Mononuclear cell (primary cell): ENCODE data around the gene COG5. TPM values are rescaled to one million over a fixed set of nuclear protein-coding genes. Genes with fewer than 3 reads are reported as not detected.

ENCODE experiments used
- H3K27me3 ChIP-seq: 2 replicates; pipeline ENCODE4 v1.6.0; 2011; ENCODE audit warnings: low read length, control low read depth; ENCODE audit not compliant: insufficient read depth
- H3K4me1 ChIP-seq: 2 replicates; pipeline ENCODE4 v1.5.1; 2011; ENCODE audit warnings: mild to moderate bottlenecking, low read length, control low read depth; ENCODE audit not compliant: insufficient read depth
- H3K4me3 ChIP-seq: 2 replicates; pipeline ENCODE4 v1.5.1; 2011; ENCODE audit warnings: mild to moderate bottlenecking, low read length, moderate library complexity
- H3K9me3 ChIP-seq: 2 replicates; pipeline ENCODE4 v1.5.1; 2011; ENCODE audit warnings: low read depth, mild to moderate bottlenecking, control low read depth, low read length
- total RNA-seq: library from RNA; depleted of rRNA; stranded (reverse); fragments of >200 nt; gene quantifications from one replicate; pipeline ENCODE4 v1.2.3, GENCODE V29; 2012

The COG5 gene
- total RNA-seq: 78.9 TPM

- Histone ChIP-seq H3K27me3 (no peaks in the 10 kb centered on the region), H3K9me3 (no peaks in the 10 kb centered on the region), H3K4me1 (peaks cover 21% of the 10 kb centered on the region), H3K4me3 (peak within 1 kb of the TSS; percentile 79)
Measured at GRCh38 chr7:107563775-107564552, at the start of gene COG5, which contains the start of gene DUS4L. Gene COG5 (minus strand): TSS chr7:107563920. CDS start chr7:107563896, 24 bp downstream. Gene DUS4L (plus strand): TSS chr7:107563971. CDS start chr7:107567071, 3,100 bp downstream.

GRCh38 chr7:107613439-107613838, 49.7 kb upstream of the COG5 start:
- H3K9me3 ChIP-seq: no peaks in the 10 kb centered on the region
- H3K27me3 ChIP-seq: no peaks in the 10 kb centered on the region
- H3K4me3 ChIP-seq: no peak overlapping the region
- H3K4me1 ChIP-seq: no peaks in the 10 kb centered on the region

GRCh38 chr7:107610323-107610722, 46.6 kb upstream of the COG5 start:
- Histone ChIP-seq H3K27me3 (no peaks in the 10 kb centered on the region), H3K4me3 (no peak overlapping the region), H3K4me1 (no peaks in the 10 kb centered on the region), H3K9me3 (no peaks in the 10 kb centered on the region)

GRCh38 chr7:107609811-107610261, 46.1 kb upstream of the COG5 start:
- no peaks in the 10 kb centered on the region for H3K27me3 ChIP-seq
- no peak overlapping the region for H3K4me3 ChIP-seq
- H3K4me1 ChIP-seq: no peaks in the 10 kb centered on the region
- H3K9me3 ChIP-seq: no peaks in the 10 kb centered on the region

- H3K4me3 ChIP-seq: no peak overlapping the region
- H3K9me3 ChIP-seq: no peaks in the 10 kb centered on the region
- no peaks in the 10 kb centered on the region for H3K27me3 ChIP-seq
- H3K4me1 ChIP-seq: no peaks in the 10 kb centered on the region
Measured at GRCh38 chr7:107606303-107606702, 42.6 kb upstream of the COG5 start.

- Histone ChIP-seq H3K4me1 (no peaks in the 10 kb centered on the region), H3K4me3 (no peak overlapping the region), H3K9me3 (no peaks in the 10 kb centered on the region), H3K27me3 (no peaks in the 10 kb centered on the region)
Measured at GRCh38 chr7:107605218-107605815, 41.6 kb upstream of the COG5 start.

- Histone ChIP-seq H3K9me3 (no peaks in the 10 kb centered on the region), H3K4me3 (no peak overlapping the region), H3K27me3 (no peaks in the 10 kb centered on the region), H3K4me1 (no peaks in the 10 kb centered on the region)
Measured at GRCh38 chr7:107600816-107601215, 37.1 kb upstream of the COG5 start.

- no peak overlapping the region for H3K4me3 ChIP-seq
- H3K27me3 ChIP-seq: no peaks in the 10 kb centered on the region
- H3K4me1 ChIP-seq: no peaks in the 10 kb centered on the region
- no peaks in the 10 kb centered on the region for H3K9me3 ChIP-seq
Measured at GRCh38 chr7:107599262-107599661, 35.5 kb upstream of the COG5 start.

- Histone ChIP-seq H3K4me1 (no peaks in the 10 kb centered on the region), H3K27me3 (no peaks in the 10 kb centered on the region), H3K4me3 (no peak overlapping the region), H3K9me3 (no peaks in the 10 kb centered on the region)
Measured at GRCh38 chr7:107597953-107598352, 34.2 kb upstream of the COG5 start.

GRCh38 chr7:107597582-107597916, 33.8 kb upstream of the COG5 start:
- no peak overlapping the region for H3K4me3 ChIP-seq

GRCh38 chr7:107596881-107597581, 33.3 kb upstream of the COG5 start:
- no peaks in the 10 kb centered on the region for H3K9me3 ChIP-seq
- no peaks in the 10 kb centered on the region for H3K27me3 ChIP-seq
- H3K4me1 ChIP-seq: no peaks in the 10 kb centered on the region
- H3K4me3 ChIP-seq: no peak overlapping the region

More at GRCh38 chr7:107597582-107597916, 33.8 kb upstream of the COG5 start:
- no peaks in the 10 kb centered on the region for H3K4me1 ChIP-seq
- H3K27me3 ChIP-seq: no peaks in the 10 kb centered on the region
- H3K9me3 ChIP-seq: no peaks in the 10 kb centered on the region

- no peaks in the 10 kb centered on the region for H3K9me3 ChIP-seq
- H3K4me3 ChIP-seq: no peak overlapping the region
- H3K4me1 ChIP-seq: no peaks in the 10 kb centered on the region
- no peaks in the 10 kb centered on the region for H3K27me3 ChIP-seq
Measured at GRCh38 chr7:107594961-107595737, 31.4 kb upstream of the COG5 start.

- Histone ChIP-seq H3K4me1 (no peaks in the 10 kb centered on the region), H3K4me3 (no peak overlapping the region), H3K27me3 (no peaks in the 10 kb centered on the region), H3K9me3 (no peaks in the 10 kb centered on the region)
Measured at GRCh38 chr7:107593025-107593410, 29.3 kb upstream of the COG5 start.

- Histone ChIP-seq H3K4me3 (no peak overlapping the region), H3K4me1 (no peaks in the 10 kb centered on the region), H3K27me3 (no peaks in the 10 kb centered on the region), H3K9me3 (no peaks in the 10 kb centered on the region)
Measured at GRCh38 chr7:107592361-107593024, 28.8 kb upstream of the COG5 start.
